Gastrocnemius medialis (tissue), 4 donors: Measurements from ENCODE around the gene PINK1. TPM values are rescaled to one million over a fixed set of nuclear protein-coding genes. Genes with fewer than 3 reads are reported as not detected.

Source experiments
- ATAC-seq, 2 donors: fragments of 150-250 bp; one replicate each; pipeline ENCODE4 v1.9.1; 2016
- DNase-seq, 2 donors: peaks; one replicate each; pipeline ENCODE4 v3.0.0-alpha.2; 2019
- H3K27ac ChIP-seq, 4 donors: fragments of 200-600 bp; sonication (generic); 1 replicate in 1 of 4; 2 replicates in 3 of 4; pipeline ENCODE4 v1.5.1; 2016 to 2018; ENCODE audit warnings: mild to moderate bottlenecking in 2 of 4, moderate library complexity in 1 of 4
- H3K27me3 ChIP-seq, 3 donors: fragments of 200-600 bp; sonication (generic) in 2 of 3; 1 replicate in 1 of 3; 2 replicates in 2 of 3; pipeline versions ENCODE4 v1.5.1 to v1.6.0; 2016 to 2019; ENCODE audit warnings: mild to moderate bottlenecking in 1 of 3, moderate library complexity in 1 of 3
- H3K36me3 ChIP-seq, 2 donors: fragments of 200-600 bp; sonication (generic) in 1 of 2; one replicate each; pipeline ENCODE4 v1.5.1; 2017 to 2018
- H3K4me1 ChIP-seq, 2 donors: fragments of 200-600 bp; sonication (generic) in 1 of 2; one replicate each; pipeline ENCODE4 v1.5.1; 2016 to 2017; ENCODE audit warnings: mild to moderate bottlenecking in 2 of 2
- H3K4me3 ChIP-seq, 4 donors: fragments of 200-600 bp; sonication (generic) in 3 of 4; 1 replicate in 1 of 4; 2 replicates in 3 of 4; pipeline ENCODE4 v1.5.1; 2016 to 2019; ENCODE audit warnings: mild to moderate bottlenecking in 2 of 4
- H3K9me3 ChIP-seq, 3 donors: fragments of 200-600 bp; sonication (generic) in 2 of 3; 1 replicate in 1 of 3; 2 replicates in 2 of 3; pipeline ENCODE4 v1.5.1; 2016 to 2019
- POLR2A ChIP-seq, 2 donors: fragments of 450-650 bp; IDR thresholded peaks; one replicate each; pipeline ENCODE4 v1.6.1; 2017; ENCODE audit warnings: antibody characterized with exemption in 2 of 2, mild to moderate bottlenecking in 2 of 2, moderate library complexity in 2 of 2
- in situ Hi-C, 4 donors: fragments of 200-750 bp; cut with MboI; loops; one replicate each; pipeline versions ENCODE4 v1.15.0 to v1.8.0; 2017; ENCODE audit warnings: low sequenced_read_pairs in 4 of 4
- intact Hi-C: fragments of 100-400 bp; cut with DNase I; formaldehyde crosslinking; loops from one replicate; pipeline ENCODE4 v1.15.1; 2023; ENCODE audit warnings: low total_unique reads
- total RNA-seq, 4 donors: library from RNA; depleted of rRNA; stranded (reverse); fragments of >200 nt; gene quantifications; one replicate each; pipeline versions ENCODE4 v1.1.0 to v1.2.3, GENCODE V29; 2016
- TF ChIP-seq, protein P1 (sequence below), 5 experiments: fragments of 450-650 bp in 3 of 5; fragments of 200-600 bp in 2 of 5; sonication (generic) in 2 of 5; IDR thresholded peaks in 4 of 5; conservative IDR thresholded peaks in 1 of 5; 1 replicate in 4 of 5; 2 replicates in 1 of 5; pipeline ENCODE4 v1.5.1; 2016 to 2019; ENCODE audit warnings: antibody characterized with exemption in 5 of 5, mild to moderate bottlenecking in 3 of 5, moderate library complexity in 3 of 5

PINK1 gene
- total RNA-seq, 4 donors from 2014 or later, result 376 to 478 (median 414) TPM

DNA sequence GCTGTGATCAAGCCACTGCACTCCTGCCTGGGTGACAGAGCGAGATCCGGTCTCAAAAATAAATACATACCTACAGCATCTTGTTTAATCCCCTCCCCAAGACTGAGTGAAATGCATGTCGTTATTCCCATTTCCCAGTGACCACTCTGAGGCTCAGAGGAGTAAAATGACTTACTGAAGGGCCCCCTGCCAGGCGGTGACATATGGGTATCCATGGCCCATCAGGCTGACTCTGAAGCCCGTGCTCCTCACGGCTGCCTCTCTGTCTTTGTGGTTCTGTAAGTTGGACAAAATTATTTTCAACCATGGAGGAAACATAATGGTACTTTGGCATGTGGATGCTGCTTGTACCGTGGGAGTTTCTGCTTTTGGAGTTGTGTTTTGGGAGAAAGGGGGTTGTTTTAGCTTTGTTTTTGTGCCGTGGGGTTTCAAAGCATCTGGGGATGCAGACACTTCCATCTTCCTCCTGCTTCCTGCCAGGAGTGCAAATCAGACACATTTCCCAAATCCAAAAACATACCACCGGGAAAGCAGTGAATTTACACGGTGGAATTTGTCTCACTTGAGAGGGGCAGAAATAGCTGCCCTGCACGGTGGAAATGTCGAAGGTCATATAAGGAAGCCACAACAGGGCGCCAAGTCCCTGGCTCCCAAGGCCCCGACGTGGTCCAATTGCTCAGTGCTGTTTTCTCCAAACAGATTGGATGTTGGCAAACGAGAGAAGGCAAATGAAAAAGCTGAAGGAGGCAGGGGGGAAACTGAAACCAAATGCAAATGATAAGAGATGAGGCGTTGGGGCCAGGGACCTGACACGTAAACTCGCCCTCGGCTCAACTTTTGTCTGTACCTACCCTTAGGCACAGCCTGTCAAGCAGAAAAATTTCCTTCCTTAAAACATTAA is 17.1 kb upstream of the PINK1 start:
- peak overlapping the region in 1 of 4 donors; percentile 16 for H3K27ac ChIP-seq
- H3K36me3 ChIP-seq, result no peaks in the 10 kb centered on the region
- no peak for DNase-seq
- intact Hi-C loops, result no loop called here
- H3K4me1 ChIP-seq, result peaks cover 10 to 23% of the 10 kb centered on the region in 2 donors
- TF ChIP-seq POLR2A (IDR thresholded peaks at IDR 0.05), result no peak
- TF ChIP-seq, protein P1, sequence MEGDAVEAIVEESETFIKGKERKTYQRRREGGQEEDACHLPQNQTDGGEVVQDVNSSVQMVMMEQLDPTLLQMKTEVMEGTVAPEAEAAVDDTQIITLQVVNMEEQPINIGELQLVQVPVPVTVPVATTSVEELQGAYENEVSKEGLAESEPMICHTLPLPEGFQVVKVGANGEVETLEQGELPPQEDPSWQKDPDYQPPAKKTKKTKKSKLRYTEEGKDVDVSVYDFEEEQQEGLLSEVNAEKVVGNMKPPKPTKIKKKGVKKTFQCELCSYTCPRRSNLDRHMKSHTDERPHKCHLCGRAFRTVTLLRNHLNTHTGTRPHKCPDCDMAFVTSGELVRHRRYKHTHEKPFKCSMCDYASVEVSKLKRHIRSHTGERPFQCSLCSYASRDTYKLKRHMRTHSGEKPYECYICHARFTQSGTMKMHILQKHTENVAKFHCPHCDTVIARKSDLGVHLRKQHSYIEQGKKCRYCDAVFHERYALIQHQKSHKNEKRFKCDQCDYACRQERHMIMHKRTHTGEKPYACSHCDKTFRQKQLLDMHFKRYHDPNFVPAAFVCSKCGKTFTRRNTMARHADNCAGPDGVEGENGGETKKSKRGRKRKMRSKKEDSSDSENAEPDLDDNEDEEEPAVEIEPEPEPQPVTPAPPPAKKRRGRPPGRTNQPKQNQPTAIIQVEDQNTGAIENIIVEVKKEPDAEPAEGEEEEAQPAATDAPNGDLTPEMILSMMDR (IDR thresholded peaks at IDR 0.05 in 4 of 5, conservative IDR thresholded peaks at IDR 0.05 in 1 of 5), result no peak
- no peaks in the 10 kb centered on the region for H3K9me3 ChIP-seq
- no peaks in the 10 kb centered on the region for H3K27me3 ChIP-seq
- in situ Hi-C loops, result no loop called here
- ATAC-seq, result no peak
- H3K4me3 ChIP-seq, result peak overlapping the region in 1 of 4 donors; percentile 29

DNA sequence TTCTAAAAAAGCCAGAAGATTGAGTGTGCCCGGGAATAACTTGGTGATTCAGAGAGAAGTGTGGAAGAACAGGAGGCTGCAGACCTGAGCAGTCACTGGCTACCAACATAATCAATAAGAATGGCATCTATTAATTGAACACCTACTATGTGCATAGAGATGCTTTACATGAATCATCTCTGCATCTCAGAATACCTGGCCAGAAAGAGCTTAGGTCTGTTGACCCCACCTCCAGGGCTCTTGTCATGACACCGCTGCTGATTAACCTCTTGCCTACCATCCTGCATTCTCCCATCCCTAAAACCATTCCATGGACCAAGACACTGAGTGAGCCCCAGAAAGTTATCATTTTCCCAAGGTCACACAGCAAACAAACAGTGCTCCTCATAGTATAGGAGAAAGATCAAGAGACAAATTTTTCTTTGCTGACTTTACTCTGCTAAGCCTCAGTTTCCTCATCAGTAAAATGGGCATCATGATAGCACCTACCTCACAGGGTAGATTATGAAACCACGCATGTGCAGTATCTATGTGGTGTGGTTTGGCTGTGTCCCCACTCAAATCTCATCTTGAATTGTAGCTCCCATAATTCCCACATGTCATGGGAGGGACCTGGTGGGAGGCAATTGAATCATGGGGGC is 16.3 kb upstream of the PINK1 start:
- H3K4me1 ChIP-seq, result peaks cover 10 to 23% of the 10 kb centered on the region in 2 donors
- peak overlapping the region in 1 of 4 donors; percentile 16 for H3K27ac ChIP-seq
- no peak for DNase-seq
- no peak for TF ChIP-seq POLR2A (IDR thresholded peaks at IDR 0.05)
- TF ChIP-seq, protein P1 (IDR thresholded peaks at IDR 0.05 in 4 of 5, conservative IDR thresholded peaks at IDR 0.05 in 1 of 5), result no peak
- in situ Hi-C loops (no loop called here), intact Hi-C loops (no loop called here)
- no peak for ATAC-seq
- H3K9me3 ChIP-seq, result no peaks in the 10 kb centered on the region
- no peaks in the 10 kb centered on the region for H3K27me3 ChIP-seq
- no peak overlapping the region for H3K4me3 ChIP-seq
- no peaks in the 10 kb centered on the region for H3K36me3 ChIP-seq

DNA sequence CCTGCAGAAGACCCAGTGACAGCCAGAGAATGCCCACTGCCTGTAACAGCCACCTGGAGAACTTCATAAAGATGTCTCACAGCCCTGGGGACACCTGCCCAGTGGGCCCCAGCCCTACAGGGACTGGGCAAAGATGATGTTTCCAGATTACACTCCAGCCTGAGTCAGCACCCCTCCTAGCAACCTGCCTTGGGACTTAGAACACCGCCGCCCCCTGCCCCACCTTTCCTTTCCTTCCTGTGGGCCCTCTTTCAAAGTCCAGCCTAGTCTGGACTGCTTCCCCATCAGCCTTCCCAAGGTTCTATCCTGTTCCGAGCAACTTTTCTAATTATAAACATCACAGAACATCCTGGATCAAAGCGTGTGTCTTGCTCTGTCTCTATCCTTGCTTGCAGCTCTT is 14.7 kb upstream of the PINK1 start:
- ATAC-seq, result no peak
- no peak overlapping the region for H3K4me3 ChIP-seq
- no peak for TF ChIP-seq POLR2A (IDR thresholded peaks at IDR 0.05)
- TF ChIP-seq, protein P1 (IDR thresholded peaks at IDR 0.05 in 4 of 5, conservative IDR thresholded peaks at IDR 0.05 in 1 of 5), result no peak
- peaks cover 10 to 21% of the 10 kb centered on the region in 2 donors for H3K4me1 ChIP-seq
- no peaks in the 10 kb centered on the region for H3K9me3 ChIP-seq
- no peaks in the 10 kb centered on the region for H3K36me3 ChIP-seq
- intact Hi-C loops (no loop called here), in situ Hi-C loops (no loop called here)
- no peak for DNase-seq
- H3K27me3 ChIP-seq, result no peaks in the 10 kb centered on the region
- H3K27ac ChIP-seq, result peak overlapping the region in 1 of 4 donors; percentile 12

DNA sequence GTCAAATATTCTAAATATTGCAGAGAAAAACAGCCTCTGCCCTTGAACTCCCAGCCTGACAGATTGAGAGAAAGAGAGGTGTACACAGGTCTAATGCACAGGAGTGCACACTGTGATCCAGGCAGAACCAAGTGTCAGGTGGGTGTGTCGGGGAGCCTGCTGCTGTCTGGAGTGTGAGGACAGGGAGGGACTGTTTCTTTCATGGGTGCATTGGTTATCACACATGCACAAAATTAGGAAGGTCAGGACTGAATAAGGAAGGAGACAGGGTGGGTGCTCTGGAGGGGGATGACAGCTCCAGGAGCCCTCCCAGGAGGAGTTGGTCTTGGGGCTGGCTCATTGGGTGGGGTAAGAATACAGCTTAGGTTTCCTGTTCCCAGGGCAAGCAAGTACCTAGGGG is 13.3 kb upstream of the PINK1 start:
- H3K27ac ChIP-seq, result no peak overlapping the region
- no peak overlapping the region for H3K4me3 ChIP-seq
- no peaks in the 10 kb centered on the region for H3K36me3 ChIP-seq
- TF ChIP-seq POLR2A (IDR thresholded peaks at IDR 0.05), result no peak
- H3K27me3 ChIP-seq, result no peaks in the 10 kb centered on the region
- in situ Hi-C loops, result loop anchor here in 1 of 4 donors (5.0 kb wide), 1 partner anchor 93 kb away; no protein-coding TSS in a partner anchor
- DNase-seq (no peak), ATAC-seq (no peak)
- no peaks in the 10 kb centered on the region for H3K9me3 ChIP-seq
- intact Hi-C loops, result loop anchor here (1.0 kb wide), 1 partner anchor 36 kb away; no protein-coding TSS in a partner anchor
- peaks cover 10 to 14% of the 10 kb centered on the region in 2 donors for H3K4me1 ChIP-seq

DNA sequence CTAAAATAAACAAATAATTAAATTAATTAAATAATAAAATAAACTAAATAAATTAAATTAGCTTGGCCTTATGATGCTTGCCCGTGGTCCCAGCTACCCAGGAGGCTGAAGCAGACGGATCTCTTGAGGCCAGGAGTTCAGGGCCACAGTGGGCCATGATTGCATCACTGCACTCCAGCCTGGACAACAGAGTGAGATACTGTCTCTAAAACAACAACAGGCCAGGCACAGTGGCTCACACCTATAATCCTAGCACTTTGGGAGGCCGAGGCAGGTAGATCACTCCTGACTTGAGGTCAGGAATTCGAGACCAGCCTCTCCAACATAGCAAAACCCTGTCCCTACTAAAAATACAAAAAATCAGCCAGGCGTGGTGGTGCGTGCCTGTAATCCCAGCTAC is 12.2 kb upstream of the PINK1 start:
- Histone ChIP-seq H3K27me3 (no peaks in the 10 kb centered on the region), H3K27ac (no peak overlapping the region), H3K36me3 (no peaks in the 10 kb centered on the region), H3K4me3 (no peak overlapping the region), H3K4me1 (peaks cover 6 to 8% of the 10 kb centered on the region in 2 donors), H3K9me3 (no peaks in the 10 kb centered on the region)
- ATAC-seq (no peak), DNase-seq (no peak)
- no peak for TF ChIP-seq POLR2A (IDR thresholded peaks at IDR 0.05)
- TF ChIP-seq, protein P1 (IDR thresholded peaks at IDR 0.05 in 4 of 5, conservative IDR thresholded peaks at IDR 0.05 in 1 of 5), result no peak
- in situ Hi-C loops, result loop anchor here in 1 of 4 donors (5.0 kb wide), 1 partner anchor 94 kb away; no protein-coding TSS in a partner anchor
- intact Hi-C loops, result no loop called here
